SK-N-SH treated with all-trans-retinoic acid at 6 μM for 48 hours (cell line): ENCODE results near the gene ACTN3.

Experiments
- ATAC-seq: fragments of 200-7000 bp; cut with Tn5 transposase; 3 replicates; pipeline ENCODE4 v1.9.1; 2020; ENCODE audit warnings: mild to moderate bottlenecking, moderate library complexity
- ARNTL ChIP-seq: fragments of 450-650 bp; formaldehyde crosslinking; IDR thresholded peaks from 2 replicates; pipeline ENCODE4 v1.5.0; 2020; ENCODE audit warnings: low read depth, mild to moderate bottlenecking, moderate library complexity, borderline replicate concordance
- BACH2 ChIP-seq: fragments of 250-450 bp; sonication (Bioruptor Pico); IDR thresholded peaks from 2 replicates; pipeline ENCODE4 v1.9.0; 2021; ENCODE audit warnings: mild to moderate bottlenecking, borderline replicate concordance
- CREB5 ChIP-seq: fragments of 250-450 bp; sonication (Bioruptor Pico); IDR thresholded peaks from 2 replicates; pipeline ENCODE4 v1.5.1; 2020; ENCODE audit warnings: low read depth, mild to moderate bottlenecking, moderate library complexity
- CSDC2 ChIP-seq: fragments of 250-450 bp; sonication (Bioruptor Pico); IDR thresholded peaks from 2 replicates; pipeline ENCODE4 v1.5.0; 2020; ENCODE audit warnings: mild to moderate bottlenecking, moderate library complexity
- CSRNP3 ChIP-seq: fragments of 250-450 bp; sonication (Bioruptor Pico); IDR thresholded peaks from 2 replicates; pipeline ENCODE4 v1.5.1; 2021; ENCODE audit warnings: mild to moderate bottlenecking, moderate library complexity
- ESRRG ChIP-seq: fragments of 250-450 bp; sonication (Bioruptor Pico); IDR thresholded peaks from 2 replicates; pipeline ENCODE4 v1.6.1; 2021; ENCODE audit warnings: mild to moderate bottlenecking
- ISL1 ChIP-seq: fragments of 250-450 bp; sonication (Bioruptor Pico); IDR thresholded peaks from 2 replicates; pipeline ENCODE4 v2.1.2; 2022; ENCODE audit warnings: mild to moderate bottlenecking, moderate library complexity
- PATZ1 ChIP-seq: fragments of 250-450 bp; sonication (Bioruptor Pico); IDR thresholded peaks from 2 replicates; pipeline ENCODE4 v1.8.0; 2020; ENCODE audit warnings: mild to moderate bottlenecking, moderate library complexity, borderline replicate concordance
- POU6F1 ChIP-seq: fragments of 250-450 bp; sonication (Bioruptor Pico); IDR thresholded peaks from 2 replicates; pipeline ENCODE4 v1.8.0; 2021; ENCODE audit warnings: low read depth, mild to moderate bottlenecking, moderate library complexity, borderline replicate concordance
- PPARA ChIP-seq: fragments of 250-450 bp; sonication (Bioruptor Pico); IDR thresholded peaks from 2 replicates; pipeline ENCODE4 v1.5.0; 2020; ENCODE audit warnings: mild to moderate bottlenecking, borderline replicate concordance
- RARB ChIP-seq: fragments of 250-450 bp; sonication (Bioruptor Pico); IDR thresholded peaks from 2 replicates; pipeline ENCODE4 v1.8.0; 2021; ENCODE audit warnings: mild to moderate bottlenecking, moderate library complexity
- SNAI2 ChIP-seq: fragments of 250-450 bp; sonication (Bioruptor Pico); IDR thresholded peaks from 2 replicates; pipeline ENCODE4 v1.5.0; 2020; ENCODE audit warnings: mild to moderate bottlenecking, moderate library complexity
- TCF4 ChIP-seq: fragments of 250-450 bp; sonication (Bioruptor Pico); IDR thresholded peaks from 2 replicates; pipeline ENCODE4 v1.8.0; 2021; ENCODE audit warnings: mild to moderate bottlenecking, moderate library complexity, borderline replicate concordance
- TOX ChIP-seq: fragments of 250-450 bp; sonication (Bioruptor Pico); IDR thresholded peaks from 2 replicates; pipeline ENCODE4 v1.8.0; 2021; ENCODE audit warnings: mild to moderate bottlenecking, moderate library complexity, borderline replicate concordance
- TSHZ2 ChIP-seq: fragments of 250-450 bp; sonication (Bioruptor Pico); IDR thresholded peaks from 2 replicates; pipeline ENCODE4 v1.5.0; 2020; ENCODE audit warnings: mild to moderate bottlenecking, moderate library complexity
- ZC3H10 ChIP-seq: fragments of 250-450 bp; sonication (Bioruptor Pico); IDR thresholded peaks from 2 replicates; pipeline ENCODE4 v1.5.1; 2021; ENCODE audit warnings: mild to moderate bottlenecking, moderate library complexity
- ZFP3 ChIP-seq: fragments of 250-450 bp; sonication (Bioruptor Pico); IDR thresholded peaks from 2 replicates; pipeline ENCODE4 v1.5.0; 2020; ENCODE audit warnings: mild to moderate bottlenecking, moderate library complexity
- ZFP30 ChIP-seq: fragments of 450-650 bp; formaldehyde crosslinking; IDR thresholded peaks from 2 replicates; pipeline ENCODE4 v1.5.0; 2022; ENCODE audit warnings: mild to moderate bottlenecking, moderate library complexity
- ZNF565 ChIP-seq: fragments of 450-650 bp; formaldehyde crosslinking; conservative IDR thresholded peaks from 2 replicates; pipeline ENCODE4 v1.5.0; 2020; ENCODE audit warnings: low read depth, mild to moderate bottlenecking, moderate library complexity
- ZNF70 ChIP-seq: fragments of 450-650 bp; formaldehyde crosslinking; IDR thresholded peaks from 2 replicates; pipeline ENCODE4 v1.5.0; 2020; ENCODE audit warnings: mild to moderate bottlenecking, moderate library complexity
- ZNF8 ChIP-seq: fragments of 450-650 bp; formaldehyde crosslinking; IDR thresholded peaks from 2 replicates; pipeline ENCODE4 v1.5.0; 2020; ENCODE audit warnings: mild to moderate bottlenecking, moderate library complexity

ACTN3 gene

GRCh38 chr11:66591175-66591574 lies 44.5 kb downstream of the ACTN3 start:
- TF ChIP-seq ZNF565 (CRISPR knock-in tag) (no peak), ZFP30 (no peak), TSHZ2 (CRISPR knock-in tag) (no peak), ZNF70 (CRISPR knock-in tag) (no peak), CSDC2 (no peak), CREB5 (CRISPR knock-in tag) (no peak), ZC3H10 (CRISPR knock-in tag) (no peak), SNAI2 (no peak), RARB (CRISPR knock-in tag) (no peak), POU6F1 (CRISPR knock-in tag) (no peak), ZNF8 (CRISPR knock-in tag) (no peak), CSRNP3 (CRISPR knock-in tag) (no peak)
- ATAC-seq: no peak

- ATAC-seq: peak; percentile 99
- no peak for TF ChIP-seq PPARA (CRISPR knock-in tag)
- 0 out of 2 replicates have a peak, but pooled peaks have one; percentile 33 for TF ChIP-seq ZFP3
- no peak for TF ChIP-seq ZNF8 (CRISPR knock-in tag)
- TF ChIP-seq TSHZ2 (CRISPR knock-in tag): peak; percentile 18; the same call in 1 of the 2 replicates
Observed at GRCh38 chr11:66592457-66593302, 46.0 kb downstream of the ACTN3 start, which contains the start of the genes CCDC87 and CCS. Gene CCDC87, minus strand, starts transcription at chr11:66593063. Its CDS starts 48 bp downstream, at chr11:66593015. Gene CCS, plus strand, starts transcription at chr11:66593185. Its CDS starts 77 bp downstream, at chr11:66593262.

GRCh38 chr11:66593303-66593635 lies 46.6 kb downstream of the ACTN3 start:
- ATAC-seq: peak; percentile 18; the same call in 2 of the 3 replicates
- TF ChIP-seq CSRNP3 (CRISPR knock-in tag): no peak
- no peak for TF ChIP-seq CREB5 (CRISPR knock-in tag)
- no peak for TF ChIP-seq TCF4 (CRISPR knock-in tag)
- TF ChIP-seq ESRRG (CRISPR knock-in tag): no peak
- TF ChIP-seq ZC3H10 (CRISPR knock-in tag): no peak
- TF ChIP-seq ARNTL (CRISPR knock-in tag): no peak
- TF ChIP-seq TOX (CRISPR knock-in tag): no peak
- no peak for TF ChIP-seq ZFP30
- no peak for TF ChIP-seq PPARA (CRISPR knock-in tag)
- no peak for TF ChIP-seq ISL1 (CRISPR knock-in tag)
- no peak for TF ChIP-seq PATZ1 (CRISPR knock-in tag)
- TF ChIP-seq ZFP3: no peak
- no peak for TF ChIP-seq BACH2 (CRISPR knock-in tag)
